Small intestine (tissue), 7 donors: ENCODE results near the gene OSTM1. TPM values are rescaled to one million over a fixed set of nuclear protein-coding genes. Genes with fewer than 3 reads are reported as not detected.

Experiments used
- DNase-seq, 2 donors: peaks; one replicate each; pipeline versions ENCODE4 v3.0.0 to v3.0.0-alpha.2; 2013
- FAIRE-seq: peaks from 2 replicates; lab custom pipeline; 2012; peaks lifted over from hg19 to GRCh38; lab: Jason Lieb, UNC
- H3K27ac ChIP-seq, 3 donors: one replicate each; pipeline ENCODE4 v1.5.1; 2013; ENCODE audit warnings: low read length in 2 of 3, mild to moderate bottlenecking in 2 of 3, control low read depth in 1 of 3, inconsistent platforms in 1 of 3, low read depth in 1 of 3, moderate library complexity in 1 of 3
- H3K27me3 ChIP-seq, 3 donors: one replicate each; pipeline ENCODE4 v1.6.1; 2013; ENCODE audit warnings: low read length in 3 of 3, inconsistent platforms in 1 of 3; ENCODE audit not compliant: control insufficient read depth in 3 of 3, insufficient read depth in 3 of 3
- H3K36me3 ChIP-seq, 3 donors: one replicate each; pipeline ENCODE4 v1.6.1; 2013; ENCODE audit warnings: low read length in 3 of 3, inconsistent platforms in 1 of 3, low read depth in 1 of 3, mild to moderate bottlenecking in 1 of 3, moderate library complexity in 1 of 3; ENCODE audit not compliant: control insufficient read depth in 3 of 3, insufficient read depth in 2 of 3
- H3K4me1 ChIP-seq, 3 donors: one replicate each; pipeline ENCODE4 v1.6.1; 2013; ENCODE audit warnings: low read length in 2 of 3, inconsistent platforms in 1 of 3, low read depth in 1 of 3, mild to moderate bottlenecking in 1 of 3, moderate library complexity in 1 of 3; ENCODE audit not compliant: control insufficient read depth in 3 of 3, insufficient read depth in 2 of 3
- H3K4me3 ChIP-seq, 3 donors: one replicate each; pipeline ENCODE4 v1.5.1; 2013; ENCODE audit warnings: low read length in 3 of 3, control low read depth in 1 of 3, inconsistent platforms in 1 of 3, low read depth in 1 of 3, mild to moderate bottlenecking in 1 of 3, moderate library complexity in 1 of 3
- H3K9me3 ChIP-seq, 2 donors: one replicate each; pipeline ENCODE4 v1.6.1; 2013; ENCODE audit warnings: low read depth in 1 of 2, low read length in 1 of 2; ENCODE audit not compliant: control insufficient read depth in 2 of 2, insufficient read depth in 1 of 2
- WGBS, 3 donors: extraction: QIAGEN DNeasy Blood & Tissue Kit; methylation state at CpG; one replicate each; pipeline ENCODE4 v1.1.7; 2013; 5-methylcytosine and 5-hydroxymethylcytosine counted together
- polyA plus RNA-seq, 4 donors: library from polyadenylated mRNA; stranded (reverse) in 3 of 4; unstranded in 1 of 4; fragments of 200-250 nt in 3 of 4; fragments of 120-200 nt in 1 of 4; gene quantifications; one replicate each; pipeline versions ENCODE4 v1.2.1 to v1.2.3, GENCODE V29; 2013
- donor health status: healthy with polysubstance abuse.
- donor health status: control.
- donor health status: control.
- donor health status: Bipolar disorder and iron deficiency.
- donor health status: healthy.

OSTM1 gene
- polyA plus RNA-seq, 4 donors = 5.7 to 14.6 (median 7.4) TPM

- Histone ChIP-seq H3K27me3 (no peaks in the 10 kb centered on the region), H3K9me3 (peaks cover 0 to 4% of the 10 kb centered on the region in 2 donors), H3K4me1 (peaks cover 0 to 24% (median 2%) of the 10 kb centered on the region in 3 donors), H3K36me3 (no peaks in the 10 kb centered on the region), H3K4me3 (no peak overlapping the region), H3K27ac (no peak overlapping the region)
- FAIRE-seq (no peak), DNase-seq (no peak)
These were observed 75.2 kb downstream of the OSTM1 start for GRCh38 chr6:107999341-107999740.

- Histone ChIP-seq H3K27ac (no peak overlapping the region), H3K27me3 (no peaks in the 10 kb centered on the region), H3K4me1 (peaks cover 0 to 2% (median 0%) of the 10 kb centered on the region in 3 donors), H3K4me3 (no peak overlapping the region), H3K9me3 (no peaks in the 10 kb centered on the region), H3K36me3 (no peaks in the 10 kb centered on the region)
- no peak for DNase-seq
- FAIRE-seq = no peak
- WGBS, 3 donors = 75 to 82% (median 81%) methylated on average over 9 of the region's 9 CpGs
These were observed 82.6 kb downstream of the OSTM1 start for GRCh38 chr6:107991772-107992550.

Other genes with a start within 250 kb of the OSTM1 start
- 10 to 100 TPM; 10.1 to 59.7 (median 20.2) TPM for gene SEC63, start 116.5 kb downstream of the OSTM1 start, polyA plus RNA-seq
- gene NR2E1, start 91.3 kb upstream of the OSTM1 start, polyA plus RNA-seq = under 1 TPM in 1 of 4 donors, not detected in 3; 0.04 TPM
- 100 to 1,000 TPM; 140 to 331 (median 209) TPM for gene SNX3, start 186.3 kb upstream of the OSTM1 start, polyA plus RNA-seq
- gene AFG1L, start 220.3 kb upstream of the OSTM1 start, polyA plus RNA-seq = 10 to 100 TPM in 1 of 4 donors, 1 to 10 TPM in 3; 2.2 to 10.8 (median 3.5) TPM